Liver (tissue), 9 donors: Measurements from ENCODE around the gene TSPYL6. TPM values are rescaled to one million over a fixed set of nuclear protein-coding genes. Genes with fewer than 3 reads are reported as not detected.

Experiments
- DNase-seq: peaks from one replicate; pipeline ENCODE4 v3.0.0-alpha.2; 2017; ENCODE audit warnings: low spot score
- H3K27ac ChIP-seq, 2 donors: one replicate each; pipeline ENCODE4 v1.7.0; 2013; ENCODE audit warnings: inconsistent platforms in 2 of 2, low read length in 2 of 2, control low read depth in 1 of 2, low read depth in 1 of 2, mild to moderate bottlenecking in 1 of 2
- H3K27me3 ChIP-seq, 4 donors: one replicate each; pipeline versions ENCODE4 v1.6.1 to v1.7.0; 2013; ENCODE audit warnings: low read length in 3 of 4, inconsistent platforms in 1 of 4, mild to moderate bottlenecking in 1 of 4, moderate library complexity in 1 of 4; ENCODE audit not compliant: control insufficient read depth in 4 of 4, insufficient read depth in 4 of 4
- H3K36me3 ChIP-seq, 4 donors: one replicate each; pipeline versions ENCODE4 v1.6.1 to v1.7.0; 2013; ENCODE audit warnings: low read length in 3 of 4, mild to moderate bottlenecking in 3 of 4, low read depth in 1 of 4, moderate library complexity in 1 of 4; ENCODE audit not compliant: control insufficient read depth in 4 of 4, insufficient read depth in 3 of 4
- H3K4me1 ChIP-seq, 4 donors: one replicate each; pipeline versions ENCODE4 v1.6.1 to v1.7.0; 2013; ENCODE audit warnings: low read length in 3 of 4, mild to moderate bottlenecking in 3 of 4, moderate library complexity in 1 of 4; ENCODE audit not compliant: control insufficient read depth in 4 of 4, insufficient read depth in 4 of 4
- H3K4me3 ChIP-seq, 3 donors: one replicate each; pipeline versions ENCODE4 v1.6.1 to v1.7.0; 2013; ENCODE audit warnings: low read length in 3 of 3, control low read depth in 1 of 3, low read depth in 1 of 3, mild to moderate bottlenecking in 1 of 3
- H3K9ac ChIP-seq, 2 donors: one replicate each; pipeline ENCODE4 v1.7.0; 2013; ENCODE audit warnings: low read length in 2 of 2, mild to moderate bottlenecking in 2 of 2, moderate library complexity in 2 of 2, control low read depth in 1 of 2, low read depth in 1 of 2
- H3K9me3 ChIP-seq, 4 donors: one replicate each; pipeline versions ENCODE4 v1.6.1 to v1.7.0; 2013; ENCODE audit warnings: low read length in 3 of 4; ENCODE audit not compliant: control insufficient read depth in 4 of 4
- EGR1 ChIP-seq, 2 donors: IDR thresholded peaks; 2 replicates each; pipeline ENCODE4 v1.6.1; 2016 to 2018; ENCODE audit warnings: antibody characterized with exemption in 2 of 2, low read depth in 2 of 2
- FOXA1 ChIP-seq: IDR thresholded peaks from 2 replicates; pipeline ENCODE4 v1.6.1; 2016; ENCODE audit warnings: antibody characterized with exemption
- FOXA2 ChIP-seq: IDR thresholded peaks from 2 replicates; pipeline ENCODE4 v1.6.1; 2016; ENCODE audit warnings: antibody characterized with exemption
- GABPA ChIP-seq, 2 donors: IDR thresholded peaks in 1 of 2; conservative IDR thresholded peaks in 1 of 2; 2 replicates each; pipeline ENCODE4 v1.6.1; 2016; ENCODE audit warnings: antibody characterized with exemption in 2 of 2, mild to moderate bottlenecking in 1 of 2, moderate library complexity in 1 of 2
- HNF4G ChIP-seq: IDR thresholded peaks from 2 replicates; pipeline ENCODE4 v1.6.1; 2016; ENCODE audit warnings: antibody characterized with exemption
- NR2F2 ChIP-seq: IDR thresholded peaks from 2 replicates; pipeline ENCODE4 v1.6.1; 2016; ENCODE audit warnings: antibody characterized with exemption
- RAD21 ChIP-seq, 2 donors: IDR thresholded peaks; 2 replicates each; pipeline ENCODE4 v1.6.1; 2016; ENCODE audit warnings: antibody characterized with exemption in 2 of 2, mild to moderate bottlenecking in 2 of 2
- RXRA ChIP-seq, 2 donors: IDR thresholded peaks; 2 replicates each; pipeline ENCODE4 v1.6.1; 2017 to 2018; ENCODE audit warnings: antibody characterized with exemption in 2 of 2, mild to moderate bottlenecking in 1 of 2
- SP1 ChIP-seq: IDR thresholded peaks from 2 replicates; pipeline ENCODE4 v1.6.1; 2018; ENCODE audit warnings: antibody characterized with exemption, mild to moderate bottlenecking
- TAF1 ChIP-seq: conservative IDR thresholded peaks from 2 replicates; pipeline ENCODE4 v1.6.1; 2016; ENCODE audit warnings: antibody characterized with exemption, mild to moderate bottlenecking
- YY1 ChIP-seq: IDR thresholded peaks from 2 replicates; pipeline ENCODE4 v1.6.1; 2016; ENCODE audit warnings: antibody characterized with exemption, mild to moderate bottlenecking
- WGBS: extraction: QIAGEN DNeasy Blood & Tissue Kit; methylation state at CpG from one replicate; pipeline ENCODE4 v1.1.7; 2013; 5-methylcytosine and 5-hydroxymethylcytosine counted together
- polyA plus RNA-seq, 2 donors: library from polyadenylated mRNA; stranded (reverse) in 1 of 2; unstranded in 1 of 2; fragments of 200-250 nt in 1 of 2; fragments of >200 nt in 1 of 2; fragmentation: Nextera tagmentation in 1 of 2; extraction: Ambion mirVana in 1 of 2; gene quantifications; one replicate each; pipeline versions ENCODE4 v1.2.1 to v1.2.3, GENCODE V29; 2013 to 2015
- total RNA-seq, 2 donors: library from RNA; depleted of rRNA; stranded (reverse); fragments of >200 nt; gene quantifications; one replicate each; pipeline ENCODE4 v1.2.3, GENCODE V29; 2014
- TF ChIP-seq, protein P1 (sequence below): IDR thresholded peaks from 2 replicates; pipeline ENCODE4 v1.6.1; 2016; ENCODE audit warnings: antibody characterized with exemption
- TF ChIP-seq, protein P2 (sequence below): fragments of 150-350 bp; IDR thresholded peaks from 2 replicates; pipeline ENCODE4 v1.5.1; 2017; ENCODE audit warnings: improper control_type of control experiment, low read depth, low read length; ENCODE audit not compliant: missing input control
- TF ChIP-seq, protein P3 (sequence below): IDR thresholded peaks from 2 replicates; pipeline ENCODE4 v1.6.1; 2016; ENCODE audit warnings: antibody characterized with exemption, mild to moderate bottlenecking
- donor health status: healthy.
- donor health status: healthy.
- donor health status: healthy.
- donor health status: healthy.
- donor health status: healthy.

The TSPYL6 gene
- total and polyA plus RNA-seq, 4 donors = under 0.01 to 0.04 TPM; not detected in 2

DNA sequence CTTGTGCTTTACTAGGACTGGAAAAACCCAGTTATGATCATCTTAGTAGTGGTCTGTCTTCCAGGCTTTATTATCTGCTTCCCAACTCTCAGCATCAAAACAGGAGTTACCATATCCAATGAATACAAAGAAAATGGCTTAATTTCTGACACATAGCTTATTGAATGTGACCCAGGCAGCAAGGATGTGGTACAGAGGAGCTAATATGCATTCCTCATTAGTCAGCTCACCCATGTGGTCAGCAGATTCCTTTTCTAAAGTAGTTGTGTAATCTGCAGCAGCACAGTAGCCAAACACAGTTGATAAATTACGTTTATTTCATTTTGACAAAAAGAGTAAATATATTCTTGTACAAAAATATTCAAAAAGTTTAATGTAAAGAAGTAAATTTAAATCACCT lies 43.6 kb downstream of the TSPYL6 start:
- no peaks in the 10 kb centered on the region for H3K36me3 ChIP-seq
- H3K9ac ChIP-seq = no peak overlapping the region
- no peaks in the 10 kb centered on the region for H3K27me3 ChIP-seq
- DNase-seq = no peak
- 50% methylated on average over 1 of the region's 1 CpG for WGBS
- peaks cover 0 to 2% (median 1%) of the 10 kb centered on the region in 4 donors for H3K9me3 ChIP-seq
- TF ChIP-seq TAF1 (no peak), HNF4G (no peak), NR2F2 (no peak), RXRA (IDR thresholded peaks at IDR 0.05) (no peak), SP1 (no peak)
- TF ChIP-seq, protein P1, sequence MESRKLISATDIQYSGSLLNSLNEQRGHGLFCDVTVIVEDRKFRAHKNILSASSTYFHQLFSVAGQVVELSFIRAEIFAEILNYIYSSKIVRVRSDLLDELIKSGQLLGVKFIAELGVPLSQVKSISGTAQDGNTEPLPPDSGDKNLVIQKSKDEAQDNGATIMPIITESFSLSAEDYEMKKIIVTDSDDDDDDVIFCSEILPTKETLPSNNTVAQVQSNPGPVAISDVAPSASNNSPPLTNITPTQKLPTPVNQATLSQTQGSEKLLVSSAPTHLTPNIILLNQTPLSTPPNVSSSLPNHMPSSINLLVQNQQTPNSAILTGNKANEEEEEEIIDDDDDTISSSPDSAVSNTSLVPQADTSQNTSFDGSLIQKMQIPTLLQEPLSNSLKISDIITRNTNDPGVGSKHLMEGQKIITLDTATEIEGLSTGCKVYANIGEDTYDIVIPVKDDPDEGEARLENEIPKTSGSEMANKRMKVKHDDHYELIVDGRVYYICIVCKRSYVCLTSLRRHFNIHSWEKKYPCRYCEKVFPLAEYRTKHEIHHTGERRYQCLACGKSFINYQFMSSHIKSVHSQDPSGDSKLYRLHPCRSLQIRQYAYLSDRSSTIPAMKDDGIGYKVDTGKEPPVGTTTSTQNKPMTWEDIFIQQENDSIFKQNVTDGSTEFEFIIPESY = no peak
- TF ChIP-seq, protein P2, sequence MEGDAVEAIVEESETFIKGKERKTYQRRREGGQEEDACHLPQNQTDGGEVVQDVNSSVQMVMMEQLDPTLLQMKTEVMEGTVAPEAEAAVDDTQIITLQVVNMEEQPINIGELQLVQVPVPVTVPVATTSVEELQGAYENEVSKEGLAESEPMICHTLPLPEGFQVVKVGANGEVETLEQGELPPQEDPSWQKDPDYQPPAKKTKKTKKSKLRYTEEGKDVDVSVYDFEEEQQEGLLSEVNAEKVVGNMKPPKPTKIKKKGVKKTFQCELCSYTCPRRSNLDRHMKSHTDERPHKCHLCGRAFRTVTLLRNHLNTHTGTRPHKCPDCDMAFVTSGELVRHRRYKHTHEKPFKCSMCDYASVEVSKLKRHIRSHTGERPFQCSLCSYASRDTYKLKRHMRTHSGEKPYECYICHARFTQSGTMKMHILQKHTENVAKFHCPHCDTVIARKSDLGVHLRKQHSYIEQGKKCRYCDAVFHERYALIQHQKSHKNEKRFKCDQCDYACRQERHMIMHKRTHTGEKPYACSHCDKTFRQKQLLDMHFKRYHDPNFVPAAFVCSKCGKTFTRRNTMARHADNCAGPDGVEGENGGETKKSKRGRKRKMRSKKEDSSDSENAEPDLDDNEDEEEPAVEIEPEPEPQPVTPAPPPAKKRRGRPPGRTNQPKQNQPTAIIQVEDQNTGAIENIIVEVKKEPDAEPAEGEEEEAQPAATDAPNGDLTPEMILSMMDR = no peak
- TF ChIP-seq, protein P3, sequence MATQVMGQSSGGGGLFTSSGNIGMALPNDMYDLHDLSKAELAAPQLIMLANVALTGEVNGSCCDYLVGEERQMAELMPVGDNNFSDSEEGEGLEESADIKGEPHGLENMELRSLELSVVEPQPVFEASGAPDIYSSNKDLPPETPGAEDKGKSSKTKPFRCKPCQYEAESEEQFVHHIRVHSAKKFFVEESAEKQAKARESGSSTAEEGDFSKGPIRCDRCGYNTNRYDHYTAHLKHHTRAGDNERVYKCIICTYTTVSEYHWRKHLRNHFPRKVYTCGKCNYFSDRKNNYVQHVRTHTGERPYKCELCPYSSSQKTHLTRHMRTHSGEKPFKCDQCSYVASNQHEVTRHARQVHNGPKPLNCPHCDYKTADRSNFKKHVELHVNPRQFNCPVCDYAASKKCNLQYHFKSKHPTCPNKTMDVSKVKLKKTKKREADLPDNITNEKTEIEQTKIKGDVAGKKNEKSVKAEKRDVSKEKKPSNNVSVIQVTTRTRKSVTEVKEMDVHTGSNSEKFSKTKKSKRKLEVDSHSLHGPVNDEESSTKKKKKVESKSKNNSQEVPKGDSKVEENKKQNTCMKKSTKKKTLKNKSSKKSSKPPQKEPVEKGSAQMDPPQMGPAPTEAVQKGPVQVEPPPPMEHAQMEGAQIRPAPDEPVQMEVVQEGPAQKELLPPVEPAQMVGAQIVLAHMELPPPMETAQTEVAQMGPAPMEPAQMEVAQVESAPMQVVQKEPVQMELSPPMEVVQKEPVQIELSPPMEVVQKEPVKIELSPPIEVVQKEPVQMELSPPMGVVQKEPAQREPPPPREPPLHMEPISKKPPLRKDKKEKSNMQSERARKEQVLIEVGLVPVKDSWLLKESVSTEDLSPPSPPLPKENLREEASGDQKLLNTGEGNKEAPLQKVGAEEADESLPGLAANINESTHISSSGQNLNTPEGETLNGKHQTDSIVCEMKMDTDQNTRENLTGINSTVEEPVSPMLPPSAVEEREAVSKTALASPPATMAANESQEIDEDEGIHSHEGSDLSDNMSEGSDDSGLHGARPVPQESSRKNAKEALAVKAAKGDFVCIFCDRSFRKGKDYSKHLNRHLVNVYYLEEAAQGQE = no peak
- no peak overlapping the region for H3K4me3 ChIP-seq
- H3K27ac ChIP-seq = no peak overlapping the region
- peaks cover 2 to 9% (median 4%) of the 10 kb centered on the region in 4 donors for H3K4me1 ChIP-seq

DNA sequence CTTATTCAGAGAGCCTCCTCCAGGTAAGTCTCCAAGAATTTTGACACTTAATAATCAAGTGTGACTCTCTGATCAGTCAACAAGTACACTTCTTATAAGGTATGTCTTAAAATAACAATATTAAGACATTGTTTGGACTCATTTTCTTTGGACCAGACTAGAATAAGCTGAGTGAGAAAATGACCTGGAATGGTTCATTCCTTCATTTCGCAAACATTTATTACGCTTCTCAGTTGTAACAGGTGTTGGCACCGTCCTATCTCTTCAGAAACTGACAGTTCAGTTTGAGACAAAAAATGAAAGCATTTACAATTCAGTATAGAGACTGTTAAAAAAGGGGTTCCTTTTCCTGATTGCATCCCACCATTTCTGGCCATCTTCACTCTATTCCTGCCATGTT lies 46.6 kb downstream of the TSPYL6 start:
- no peak for TF ChIP-seq FOXA1
- TF ChIP-seq, protein P2 = no peak
- TF ChIP-seq RAD21 (IDR thresholded peaks at IDR 0.05) = no peak
- TF ChIP-seq SP1 = no peak
- TF ChIP-seq GABPA (IDR thresholded peaks at IDR 0.05 in 1 of 2, conservative IDR thresholded peaks at IDR 0.05 in 1 of 2) = no peak
- no peak for TF ChIP-seq HNF4G
- TF ChIP-seq FOXA2 = no peak
- TF ChIP-seq EGR1 (IDR thresholded peaks at IDR 0.05; ENCODE audit: low read depth in 2 of 2) = no peak
- TF ChIP-seq YY1 = no peak
- Histone ChIP-seq H3K9ac (no peak overlapping the region), H3K27ac (no peak overlapping the region), H3K27me3 (no peaks in the 10 kb centered on the region), H3K9me3 (no peaks in the 10 kb centered on the region), H3K36me3 (no peaks in the 10 kb centered on the region), H3K4me1 (peaks cover 3 to 11% (median 7%) of the 10 kb centered on the region in 4 donors), H3K4me3 (no peak overlapping the region)
- WGBS = 91% methylated on average over 3 of the region's 3 CpGs
- DNase-seq = no peak
